H1 (cell line): ENCODE measurements around the gene ISG15. TPM values are rescaled to one million over a fixed set of nuclear protein-coding genes. Genes with fewer than 3 reads are reported as not detected.

Source experiments
- CTCF ChIA-PET: fragments of 300-600 bp; sonication (Branson Sonifier 250); formaldehyde crosslinking; loops from one replicate; lab custom pipeline; 2021; ENCODE audit not compliant: partially characterized antibody; lab: Charles Lee
- POLR2A ChIA-PET: fragments of 300-600 bp; sonication (Branson Sonifier 250); formaldehyde crosslinking; loops from one replicate; lab custom pipeline; 2021; ENCODE audit warnings: inconsistent platforms; ENCODE audit not compliant: partially characterized antibody; lab: Charles Lee
- DNase-seq, 2 experiments: peaks; one replicate each; pipeline versions ENCODE4 v3.0.0 to v3.0.0-alpha.2; 2010 to 2022; ENCODE audit warnings: low spot score in 2 of 2, low read depth in 1 of 2, mixed read lengths in 1 of 2
- FAIRE-seq: peaks from 2 replicates; lab custom pipeline; 2011; peaks lifted over from hg19 to GRCh38; lab: Jason Lieb, UNC
- H2AFZ ChIP-seq: 2 replicates; pipeline ENCODE4 v1.8.1; 2012; ENCODE audit warnings: low read length, inconsistent platforms
- H2AK5ac ChIP-seq: 2 replicates; pipeline ENCODE4 v1.6.1; 2013; ENCODE audit warnings: low read depth, low read length
- H2BK120ac ChIP-seq: replicated peaks from 2 replicates; pipeline ENCODE3; 2013; ENCODE audit warnings: low read depth, low read length, inconsistent platforms
- H2BK12ac ChIP-seq: 2 replicates; pipeline ENCODE4 v1.6.1; 2013; ENCODE audit warnings: low read depth, low read length
- H2BK15ac ChIP-seq: 2 replicates; pipeline ENCODE4 v1.6.1; 2013; ENCODE audit warnings: low read length
- H2BK20ac ChIP-seq: 2 replicates; pipeline ENCODE4 v1.6.1; 2013; ENCODE audit warnings: low read length
- H2BK5ac ChIP-seq: 2 replicates; pipeline ENCODE4 v1.6.1; 2013; ENCODE audit warnings: low read depth, low read length
- H3K14ac ChIP-seq: 2 replicates; pipeline ENCODE4 v1.6.1; 2013; ENCODE audit warnings: inconsistent platforms; ENCODE audit not compliant: insufficient read length
- H3K18ac ChIP-seq: 2 replicates; pipeline ENCODE4 v1.6.1; 2013; ENCODE audit warnings: low read length; ENCODE audit errors: extremely low read depth
- H3K23ac ChIP-seq: 2 replicates; pipeline ENCODE4 v1.6.1; 2013; ENCODE audit warnings: inconsistent platforms; ENCODE audit not compliant: insufficient read length
- H3K23me2 ChIP-seq: 2 replicates; pipeline ENCODE4 v1.6.1; 2013; ENCODE audit warnings: low read depth, low read length
- H3K27ac ChIP-seq: 2 replicates; pipeline ENCODE4 v1.6.1; 2011; ENCODE audit warnings: low read depth, low read length, inconsistent platforms
- H3K27me3 ChIP-seq, 4 experiments: replicated peaks in 1 of 4; 1 replicate in 1 of 4; 2 replicates in 3 of 4; pipeline versions ENCODE4 v1.6.1 to v1.8.1; 2011 to 2013; ENCODE audit warnings: low read length in 3 of 4, mild to moderate bottlenecking in 3 of 4, inconsistent platforms in 2 of 4, mixed read lengths in 2 of 4, moderate library complexity in 1 of 4; ENCODE audit not compliant: control insufficient read depth in 3 of 4, insufficient read depth in 3 of 4; ENCODE audit errors: extremely low read depth in 1 of 4
- H3K36me3 ChIP-seq, 4 experiments: 2 replicates each; pipeline versions ENCODE4 v1.6.1 to v1.8.1; 2011 to 2013; ENCODE audit warnings: mild to moderate bottlenecking in 4 of 4, low read length in 3 of 4, moderate library complexity in 2 of 4, control low read depth in 1 of 4, inconsistent platforms in 1 of 4; ENCODE audit not compliant: insufficient read depth in 4 of 4, control insufficient read depth in 2 of 4
- H3K4ac ChIP-seq: replicated peaks from 2 replicates; pipeline ENCODE3; 2013; ENCODE audit warnings: low read length, low read depth, mixed read lengths, inconsistent platforms; ENCODE audit not compliant: insufficient read length
- H3K4me1 ChIP-seq, 4 experiments: replicated peaks in 1 of 4; 1 replicate in 1 of 4; 2 replicates in 3 of 4; pipeline versions ENCODE4 v1.6.1 to v1.8.1; 2011 to 2013; ENCODE audit warnings: low read length in 3 of 4, inconsistent platforms in 2 of 4, mixed read lengths in 1 of 4; ENCODE audit not compliant: insufficient read depth in 4 of 4, control insufficient read depth in 3 of 4
- H3K4me2 ChIP-seq, 2 experiments: 2 replicates each; pipeline versions ENCODE4 v1.6.1 to v1.8.1; 2011 to 2013; ENCODE audit warnings: low read depth in 2 of 2, low read length in 2 of 2, control low read depth in 1 of 2, inconsistent platforms in 1 of 2, mild to moderate bottlenecking in 1 of 2; ENCODE audit not compliant: insufficient read depth in 1 of 2
- H3K4me3 ChIP-seq, 4 experiments: fragments of 200-600, 300-600 bp in 1 of 4; sonication (generic), shearing (Covaris generic), sonication (Bioruptor Twin) in 1 of 4; 2 replicates each; pipeline versions ENCODE4 v1.5.1 to v1.8.1; 2011 to 2016; ENCODE audit warnings: low read length in 4 of 4, low read depth in 3 of 4, control low read depth in 2 of 4, inconsistent platforms in 2 of 4, mild to moderate bottlenecking in 2 of 4, mixed read lengths in 1 of 4, moderate library complexity in 1 of 4; ENCODE audit not compliant: insufficient read depth in 2 of 4; ENCODE audit errors: extremely low read depth in 1 of 4
- H3K56ac ChIP-seq: replicated peaks from 2 replicates; pipeline ENCODE3; 2013; ENCODE audit warnings: low read depth, mild to moderate bottlenecking, mixed read lengths, low read length, inconsistent platforms; ENCODE audit not compliant: insufficient read length
- H3K79me1 ChIP-seq: 2 replicates; pipeline ENCODE4 v1.6.1; 2013; ENCODE audit warnings: low read depth, low read length, control low read depth
- H3K79me2 ChIP-seq, 2 experiments: 2 replicates each; pipeline versions ENCODE4 v1.6.1 to v1.8.1; 2012 to 2013; ENCODE audit warnings: low read length in 2 of 2, mild to moderate bottlenecking in 2 of 2, inconsistent platforms in 1 of 2; ENCODE audit not compliant: insufficient read depth in 2 of 2, control insufficient read depth in 1 of 2
- H3K9ac ChIP-seq, 4 experiments: replicated peaks in 1 of 4; 1 replicate in 1 of 4; 2 replicates in 3 of 4; pipeline versions ENCODE4 v1.6.1 to v1.8.1; 2011 to 2013; ENCODE audit warnings: low read depth in 3 of 4, low read length in 3 of 4, control low read depth in 2 of 4, mild to moderate bottlenecking in 2 of 4, moderate library complexity in 2 of 4, inconsistent platforms in 1 of 4; ENCODE audit errors: extremely low read depth in 1 of 4
- H3K9me3 ChIP-seq, 2 experiments: 2 replicates each; pipeline versions ENCODE4 v1.6.1 to v1.8.1; 2012 to 2013; ENCODE audit warnings: mild to moderate bottlenecking in 2 of 2, moderate library complexity in 2 of 2, control low read depth in 1 of 2, inconsistent platforms in 1 of 2, low read depth in 1 of 2, low read length in 1 of 2, mixed read lengths in 1 of 2; ENCODE audit not compliant: insufficient read depth in 2 of 2
- H4K20me1 ChIP-seq, 2 experiments: replicated peaks in 1 of 2; 2 replicates each; pipeline versions ENCODE3 to v1.8.1; 2011 to 2013; ENCODE audit warnings: inconsistent platforms in 2 of 2, low read length in 2 of 2, mild to moderate bottlenecking in 1 of 2; ENCODE audit not compliant: insufficient read depth in 2 of 2, control insufficient read depth in 1 of 2
- H4K5ac ChIP-seq: 2 replicates; pipeline ENCODE4 v1.6.1; 2013; ENCODE audit warnings: low read length, low read depth, mixed read lengths, inconsistent platforms; ENCODE audit not compliant: insufficient read length
- H4K8ac ChIP-seq: 2 replicates; pipeline ENCODE4 v1.8.0; 2013; ENCODE audit warnings: mild to moderate bottlenecking, moderate library complexity, low read length, inconsistent platforms; ENCODE audit not compliant: insufficient read depth; ENCODE audit errors: extremely low read depth
- H4K91ac ChIP-seq: replicated peaks from 2 replicates; pipeline ENCODE3; 2013; ENCODE audit warnings: low read length, mixed read lengths, inconsistent platforms; ENCODE audit not compliant: insufficient read length
- POU5F1 ChIP-seq: IDR thresholded peaks from 2 replicates; pipeline ENCODE4 v1.6.1; 2011; ENCODE audit warnings: low read depth, mild to moderate bottlenecking, low read length, moderate library complexity
- SAP30 ChIP-seq: fragments of 300-600 bp; sonication (generic); IDR thresholded peaks from 2 replicates; pipeline ENCODE4 v1.7.1; 2012; ENCODE audit warnings: low read length, moderate library complexity, mild to moderate bottlenecking, inconsistent platforms; ENCODE audit not compliant: insufficient read depth, insufficient replicate concordance
- TCF12 ChIP-seq: IDR thresholded peaks from 2 replicates; pipeline ENCODE4 v1.6.1; 2011; ENCODE audit warnings: low read depth, mild to moderate bottlenecking, low read length
- WGBS, 2 experiments: shearing (Covaris generic) in 1 of 2; methylation state at CpG; one replicate each; pipeline versions ENCODE4 v1.1.6 to v1.1.7; 2013 to 2015; ENCODE audit warnings: low lambda C conversion rate in 2 of 2, mixed read lengths in 2 of 2, inconsistent platforms in 1 of 2, low coverage in 1 of 2, missing lambda C conversion rate in 1 of 2; ENCODE audit not compliant: insufficient replicate concordance in 2 of 2, insufficient coverage in 1 of 2, insufficient read length in 1 of 2; ENCODE audit errors: extremely low coverage in 1 of 2, missing lambda C conversion rate in 1 of 2; 5-methylcytosine and 5-hydroxymethylcytosine counted together
- polyA plus RNA-seq, 7 experiments: library from polyadenylated mRNA; depleted of rRNA in 3 of 7; stranded (reverse) in 5 of 7; unstranded in 2 of 7; fragments of >200 nt in 5 of 7; fragments of 200-250 nt in 2 of 7; gene quantifications; 1 replicate in 5 of 7; 2 replicates in 1 of 7; 4 replicates in 1 of 7; pipeline versions ENCODE4 v1.2.1 to v1.2.3, GENCODE V29; 2011 to 2013; ENCODE audit warnings: missing spikeins in 2 of 7, mixed read lengths in 2 of 7
- total RNA-seq: library from RNA; stranded (reverse); fragmentation: NEBNext Ultra II Directional; extraction: Animal tissue kit (Norgen Biotek cat#: 25700); gene quantifications from 2 replicates; pipeline ENCODE4 v1.2.1, GENCODE V29; 2021
- TF ChIP-seq, protein P1 (sequence below): IDR thresholded peaks from 2 replicates; pipeline ENCODE4 v1.6.1; 2012; ENCODE audit warnings: low read length, inconsistent platforms

Gene ISG15
- total and polyA plus RNA-seq, 2 of the 8 experiments (the other 6 are each of a cell fraction or from before 2014, with no cell fraction given) = 29.3 to 121 TPM

DNA sequence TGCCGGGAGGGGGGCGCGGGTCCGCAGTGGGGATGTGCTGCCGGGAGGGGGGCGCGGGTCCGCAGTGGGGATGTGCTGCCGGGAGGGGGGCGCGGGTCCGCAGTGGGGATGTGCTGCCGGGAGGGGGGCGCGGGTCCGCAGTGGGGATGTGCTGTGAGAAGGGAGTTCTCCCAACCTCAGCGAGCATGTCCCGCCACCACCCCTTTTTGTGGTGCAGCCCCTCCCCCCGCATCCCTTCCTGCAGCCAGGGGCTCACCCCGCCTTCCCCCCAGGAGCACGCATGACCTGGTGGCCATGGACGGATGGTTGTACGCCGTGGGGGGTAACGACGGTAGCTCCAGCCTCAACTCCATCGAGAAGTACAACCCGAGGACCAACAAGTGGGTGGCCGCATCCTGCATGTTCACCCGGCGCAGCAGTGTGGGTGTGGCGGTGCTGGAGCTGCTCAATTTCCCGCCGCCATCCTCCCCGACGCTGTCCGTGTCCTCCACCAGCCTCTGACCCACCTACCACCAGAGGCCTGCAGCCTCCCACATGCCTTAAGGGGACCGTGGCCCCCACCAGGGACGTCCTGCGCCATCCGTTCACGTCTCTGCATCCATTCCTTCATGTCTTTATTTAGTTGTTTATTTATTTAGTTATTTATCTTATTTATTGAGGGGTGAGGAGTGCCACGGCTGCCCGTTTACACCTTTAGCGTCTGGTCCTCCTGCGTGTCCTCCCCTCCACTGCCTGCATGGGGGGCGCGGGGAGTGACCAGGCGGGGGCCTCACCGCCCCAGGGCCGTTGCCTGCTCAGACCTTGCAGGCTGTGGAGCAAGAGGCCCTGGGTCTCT, 48.4 kb upstream of the ISG15 start:
- no peak overlapping the region for H3K4ac ChIP-seq
- H2BK15ac ChIP-seq = no peak overlapping the region
- H3K27me3 ChIP-seq = peaks cover 11 to 59% (median 49%) of the 10 kb centered on the region in 4 experiments
- H4K8ac ChIP-seq = no peak overlapping the region
- H2BK12ac ChIP-seq = no peak overlapping the region
- H3K23me2 ChIP-seq = peaks cover 12% of the 10 kb centered on the region; the same call in 1 of the 2 replicates
- H2BK20ac ChIP-seq = no peak overlapping the region
- FAIRE-seq (no peak), DNase-seq (no peak)
- 89% methylated on average over 29 of the region's 51 CpGs; no CpG with 5 or more reads in 1 of the 2 experiments for WGBS, 2 experiments
- H3K56ac ChIP-seq = no peak overlapping the region
- CTCF ChIA-PET = interaction anchor here (2.8 kb wide), 1 partner anchor 19 kb away, joined by 9 read pairs; no protein-coding TSS in a partner anchor
- no peak overlapping the region for H4K91ac ChIP-seq
- no peak overlapping the region for H2AK5ac ChIP-seq
- no peak overlapping the region for H3K9ac ChIP-seq
- no peak overlapping the region for H2AFZ ChIP-seq
- H3K4me2 ChIP-seq = no peak overlapping the region; a peak in 1 of 4 replicates
- H3K14ac ChIP-seq = no peak overlapping the region
- no peak overlapping the region for H2BK5ac ChIP-seq
- H2BK120ac ChIP-seq = no peak overlapping the region
- peaks cover 0 to 9% (median 7%) of the 10 kb centered on the region in 4 experiments; a peak in 5 of 7 replicates for H3K4me1 ChIP-seq
- peaks cover 0 to 19% (median 10%) of the 10 kb centered on the region in 4 experiments; a peak in 7 of 8 replicates for H3K36me3 ChIP-seq
- H3K79me1 ChIP-seq = no peaks in the 10 kb centered on the region; the same call in 1 of the 2 replicates
- peaks cover 0 to 36% of the 10 kb centered on the region in 2 experiments for H4K20me1 ChIP-seq
- H3K27ac ChIP-seq = no peak overlapping the region
- POLR2A ChIA-PET = interaction anchor here (0.7 kb wide), 1 partner anchor 23 kb away, joined by 5 read pairs; no protein-coding TSS in a partner anchor
- H4K5ac ChIP-seq = no peak overlapping the region
- H3K9me3 ChIP-seq = no peaks in the 10 kb centered on the region
- no peak overlapping the region for H3K18ac ChIP-seq
- no peak overlapping the region for H3K23ac ChIP-seq
- H3K4me3 ChIP-seq = no peak overlapping the region
- H3K79me2 ChIP-seq = peaks cover 0 to 3% of the 10 kb centered on the region in 2 experiments; a peak in 1 of 4 replicates
- TF ChIP-seq SAP30 = no peak
- no peak for TF ChIP-seq POU5F1
- TF ChIP-seq TCF12 = no peak
- TF ChIP-seq, protein P1, sequence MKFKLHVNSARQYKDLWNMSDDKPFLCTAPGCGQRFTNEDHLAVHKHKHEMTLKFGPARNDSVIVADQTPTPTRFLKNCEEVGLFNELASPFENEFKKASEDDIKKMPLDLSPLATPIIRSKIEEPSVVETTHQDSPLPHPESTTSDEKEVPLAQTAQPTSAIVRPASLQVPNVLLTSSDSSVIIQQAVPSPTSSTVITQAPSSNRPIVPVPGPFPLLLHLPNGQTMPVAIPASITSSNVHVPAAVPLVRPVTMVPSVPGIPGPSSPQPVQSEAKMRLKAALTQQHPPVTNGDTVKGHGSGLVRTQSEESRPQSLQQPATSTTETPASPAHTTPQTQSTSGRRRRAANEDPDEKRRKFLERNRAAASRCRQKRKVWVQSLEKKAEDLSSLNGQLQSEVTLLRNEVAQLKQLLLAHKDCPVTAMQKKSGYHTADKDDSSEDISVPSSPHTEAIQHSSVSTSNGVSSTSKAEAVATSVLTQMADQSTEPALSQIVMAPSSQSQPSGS = no peak
